Measurements from ENCODE around the gene RAB6B. TPM values are rescaled to one million over a fixed set of nuclear protein-coding genes. Genes with fewer than 3 reads are reported as not detected.

The RAB6B gene
- total RNA-seq, 2 experiments from 2014 or later = 1.7 to 2.0 TPM

DNA sequence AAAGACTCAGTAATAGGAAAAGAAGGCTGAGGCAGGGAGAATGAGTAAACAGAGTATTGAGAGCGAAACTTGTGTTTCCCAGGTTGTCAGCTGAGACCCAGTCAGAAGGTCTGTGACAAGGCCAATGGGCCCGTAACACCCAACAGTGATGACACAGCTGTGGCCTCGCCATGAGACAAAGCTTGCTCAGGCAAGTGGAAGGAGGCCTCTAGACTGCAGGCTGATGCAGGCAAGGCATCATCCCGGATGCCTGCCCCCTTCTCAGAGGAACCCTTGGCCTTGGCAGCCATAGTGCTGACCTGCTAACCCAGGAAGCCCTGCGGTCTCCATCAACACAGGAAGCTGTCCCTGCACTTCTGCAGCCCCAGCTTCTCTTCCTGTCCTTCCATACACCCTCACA, 15.4 kb downstream of the RAB6B start:
- peak overlapping the region; percentile 39 for H3K27ac Mint-ChIP-seq
- peaks cover 11% of the 10 kb centered on the region for H3K9me3 Mint-ChIP-seq
- ChIA-PET CTCF (no interaction called here), POLR2A (no interaction called here)
- TF ChIP-seq, protein P1, sequence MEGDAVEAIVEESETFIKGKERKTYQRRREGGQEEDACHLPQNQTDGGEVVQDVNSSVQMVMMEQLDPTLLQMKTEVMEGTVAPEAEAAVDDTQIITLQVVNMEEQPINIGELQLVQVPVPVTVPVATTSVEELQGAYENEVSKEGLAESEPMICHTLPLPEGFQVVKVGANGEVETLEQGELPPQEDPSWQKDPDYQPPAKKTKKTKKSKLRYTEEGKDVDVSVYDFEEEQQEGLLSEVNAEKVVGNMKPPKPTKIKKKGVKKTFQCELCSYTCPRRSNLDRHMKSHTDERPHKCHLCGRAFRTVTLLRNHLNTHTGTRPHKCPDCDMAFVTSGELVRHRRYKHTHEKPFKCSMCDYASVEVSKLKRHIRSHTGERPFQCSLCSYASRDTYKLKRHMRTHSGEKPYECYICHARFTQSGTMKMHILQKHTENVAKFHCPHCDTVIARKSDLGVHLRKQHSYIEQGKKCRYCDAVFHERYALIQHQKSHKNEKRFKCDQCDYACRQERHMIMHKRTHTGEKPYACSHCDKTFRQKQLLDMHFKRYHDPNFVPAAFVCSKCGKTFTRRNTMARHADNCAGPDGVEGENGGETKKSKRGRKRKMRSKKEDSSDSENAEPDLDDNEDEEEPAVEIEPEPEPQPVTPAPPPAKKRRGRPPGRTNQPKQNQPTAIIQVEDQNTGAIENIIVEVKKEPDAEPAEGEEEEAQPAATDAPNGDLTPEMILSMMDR (IDR thresholded peaks at IDR 0.05) = no peak
- peaks cover 16% of the 10 kb centered on the region for H3K4me1 Mint-ChIP-seq (ENCODE audit: low read depth)
- intact Hi-C loops (cut with micrococcal nuclease) = no loop called here
- no peaks in the 10 kb centered on the region for H3K36me3 Mint-ChIP-seq (ENCODE audit: low read depth)
- peaks cover 5% of the 10 kb centered on the region for H3K27me3 Mint-ChIP-seq
- H3K4me3 Mint-ChIP-seq = no peak overlapping the region
- peak; percentile 35 for DNase-seq
- ATAC-seq = peak; percentile 55

- ChIA-PET CTCF (no interaction called here), POLR2A (no interaction called here)
- no peak for ATAC-seq
- TF ChIP-seq, protein P1 (IDR thresholded peaks at IDR 0.05) = no peak
- H3K27me3 Mint-ChIP-seq = peaks cover 12% of the 10 kb centered on the region
- intact Hi-C loops (cut with micrococcal nuclease) = no loop called here
- H3K9me3 Mint-ChIP-seq = peaks cover 11% of the 10 kb centered on the region
- no peak for DNase-seq
- H3K4me3 Mint-ChIP-seq = no peak overlapping the region
- H3K36me3 Mint-ChIP-seq (ENCODE audit: low read depth) = no peaks in the 10 kb centered on the region
- no peak overlapping the region for H3K27ac Mint-ChIP-seq
- peaks cover 16% of the 10 kb centered on the region for H3K4me1 Mint-ChIP-seq (ENCODE audit: low read depth)
These were observed 17.2 kb downstream of the RAB6B start for GRCh38 chr3:133878518-133878917.

GRCh38 chr3:133877221-133877620, 18.5 kb downstream of the RAB6B start:
- DNase-seq (no peak), ATAC-seq (no peak)
- ChIA-PET POLR2A (no interaction called here), CTCF (no interaction called here)
- intact Hi-C loops (cut with micrococcal nuclease) = no loop called here
- Mint-ChIP-seq H3K4me1 (ENCODE audit: low read depth) (peaks cover 9% of the 10 kb centered on the region), H3K27ac (no peak overlapping the region), H3K27me3 (peaks cover 12% of the 10 kb centered on the region), H3K9me3 (peaks cover 11% of the 10 kb centered on the region), H3K36me3 (ENCODE audit: low read depth) (no peaks in the 10 kb centered on the region), H3K4me3 (no peak overlapping the region)
- TF ChIP-seq, protein P1 (IDR thresholded peaks at IDR 0.05) = no peak

GRCh38 chr3:133874761-133875438, 20.8 kb downstream of the RAB6B start:
- CTCF ChIA-PET = no interaction called here
- intact Hi-C loops (cut with micrococcal nuclease) = no loop called here

GRCh38 chr3:133874344-133874743, 21.3 kb downstream of the RAB6B start:
- intact Hi-C loops (cut with micrococcal nuclease) = no loop called here
- TF ChIP-seq, protein P1 (IDR thresholded peaks at IDR 0.05) = no peak
- no peaks in the 10 kb centered on the region for H3K4me1 Mint-ChIP-seq (ENCODE audit: low read depth)
- H3K27ac Mint-ChIP-seq = no peak overlapping the region
- no peaks in the 10 kb centered on the region for H3K36me3 Mint-ChIP-seq (ENCODE audit: low read depth)
- ChIA-PET POLR2A (no interaction called here), CTCF (no interaction called here)
- peaks cover 11% of the 10 kb centered on the region for H3K9me3 Mint-ChIP-seq
- ATAC-seq = peak; percentile 51
- no peak for DNase-seq
- H3K27me3 Mint-ChIP-seq = peaks cover 12% of the 10 kb centered on the region
- H3K4me3 Mint-ChIP-seq = no peak overlapping the region

More at GRCh38 chr3:133874761-133875438, 20.8 kb downstream of the RAB6B start:
- Mint-ChIP-seq H3K4me1 (ENCODE audit: low read depth) (no peaks in the 10 kb centered on the region), H3K4me3 (no peak overlapping the region), H3K27ac (no peak overlapping the region), H3K27me3 (peaks cover 12% of the 10 kb centered on the region), H3K36me3 (ENCODE audit: low read depth) (no peaks in the 10 kb centered on the region), H3K9me3 (peaks cover 11% of the 10 kb centered on the region)
- TF ChIP-seq, protein P1 (IDR thresholded peaks at IDR 0.05) = no peak
- POLR2A ChIA-PET = no interaction called here
- DNase-seq = no peak
- no peak for ATAC-seq

Measured in activated CD8-positive, alpha-beta T cell treated with anti-CD3 and anti-CD28 coated beads for 36 hours (primary cell).